Measurements from ENCODE around the gene MICALL1.

Gene MICALL1

GRCh38 chr22:37894939-37895670 lies 11.0 kb upstream of the MICALL1 start:
- intact Hi-C loops (cut with micrococcal nuclease) = no loop called here
- H3K4me3 Mint-ChIP-seq = no peak overlapping the region
- no peak overlapping the region for H3K27ac Mint-ChIP-seq

GRCh38 chr22:37896181-37896592 lies 9.9 kb upstream of the MICALL1 start:
- Mint-ChIP-seq H3K9me3 (no peaks in the 10 kb centered on the region), H3K36me3 (ENCODE audit: low read depth) (peaks cover 25% of the 10 kb centered on the region), H3K4me3 (no peak overlapping the region), H3K4me1 (ENCODE audit: low read depth) (peaks cover 16% of the 10 kb centered on the region), H3K27ac (no peak overlapping the region), H3K27me3 (peaks cover under 1% of the 10 kb centered on the region)
- intact Hi-C loops (cut with micrococcal nuclease) = no loop called here

More at GRCh38 chr22:37894939-37895670, 11.0 kb upstream of the MICALL1 start:
- Mint-ChIP-seq H3K9me3 (no peaks in the 10 kb centered on the region), H3K4me1 (ENCODE audit: low read depth) (peaks cover 16% of the 10 kb centered on the region), H3K27me3 (no peaks in the 10 kb centered on the region), H3K36me3 (ENCODE audit: low read depth) (peaks cover 33% of the 10 kb centered on the region)

GRCh38 chr22:37896939-37897338 lies 9.2 kb upstream of the MICALL1 start:
- no peaks in the 10 kb centered on the region for H3K9me3 Mint-ChIP-seq
- peaks cover 2% of the 10 kb centered on the region for H3K27me3 Mint-ChIP-seq
- no peak overlapping the region for H3K27ac Mint-ChIP-seq
- no peak overlapping the region for H3K4me3 Mint-ChIP-seq
- peaks cover 17% of the 10 kb centered on the region for H3K36me3 Mint-ChIP-seq (ENCODE audit: low read depth)
- peaks cover 16% of the 10 kb centered on the region for H3K4me1 Mint-ChIP-seq (ENCODE audit: low read depth)
- intact Hi-C loops (cut with micrococcal nuclease) = no loop called here

- Mint-ChIP-seq H3K9me3 (no peaks in the 10 kb centered on the region), H3K27me3 (peaks cover 2% of the 10 kb centered on the region), H3K27ac (no peak overlapping the region), H3K4me3 (no peak overlapping the region), H3K36me3 (ENCODE audit: low read depth) (peaks cover 11% of the 10 kb centered on the region), H3K4me1 (ENCODE audit: low read depth) (peaks cover 16% of the 10 kb centered on the region)
- intact Hi-C loops (cut with micrococcal nuclease) = no loop called here
Observed at GRCh38 chr22:37897807-37898206, 8.3 kb upstream of the MICALL1 start.

GRCh38 chr22:37898441-37899181 lies 7.5 kb upstream of the MICALL1 start:
- Mint-ChIP-seq H3K36me3 (ENCODE audit: low read depth) (peaks cover 5% of the 10 kb centered on the region), H3K9me3 (no peaks in the 10 kb centered on the region), H3K4me1 (ENCODE audit: low read depth) (peaks cover 12% of the 10 kb centered on the region), H3K27ac (no peak overlapping the region), H3K4me3 (no peak overlapping the region), H3K27me3 (peaks cover 2% of the 10 kb centered on the region)
- intact Hi-C loops (cut with micrococcal nuclease) = no loop called here

GRCh38 chr22:37904572-37905533 lies 1.2 kb upstream of the MICALL1 start:
- H3K9me3 Mint-ChIP-seq = no peaks in the 10 kb centered on the region
- intact Hi-C loops (cut with micrococcal nuclease) = no loop called here
- H3K27ac Mint-ChIP-seq = peak overlapping the region; percentile 84
- peak overlapping the region; percentile 77 for H3K4me3 Mint-ChIP-seq
- H3K4me1 Mint-ChIP-seq (ENCODE audit: low read depth) = peaks cover 24% of the 10 kb centered on the region
- peaks cover 2% of the 10 kb centered on the region for H3K27me3 Mint-ChIP-seq
- no peaks in the 10 kb centered on the region for H3K36me3 Mint-ChIP-seq (ENCODE audit: low read depth)

- H3K36me3 Mint-ChIP-seq (ENCODE audit: low read depth) = no peaks in the 10 kb centered on the region
- peaks cover 24% of the 10 kb centered on the region for H3K4me1 Mint-ChIP-seq (ENCODE audit: low read depth)
- no peaks in the 10 kb centered on the region for H3K27me3 Mint-ChIP-seq
- intact Hi-C loops (cut with micrococcal nuclease) = loop anchor here (1.0 kb wide), 1 partner anchor 28 kb away; no protein-coding TSS in a partner anchor
- H3K9me3 Mint-ChIP-seq = no peaks in the 10 kb centered on the region
- H3K27ac Mint-ChIP-seq = peak overlapping the region; percentile 78
- peak overlapping the region; percentile 81 for H3K4me3 Mint-ChIP-seq
Observed at GRCh38 chr22:37906364-37907008, 389 bp downstream of the MICALL1 start.

- peaks cover 24% of the 10 kb centered on the region for H3K4me1 Mint-ChIP-seq (ENCODE audit: low read depth)
- peak overlapping the region; percentile 81 for H3K4me3 Mint-ChIP-seq
- intact Hi-C loops (cut with micrococcal nuclease) = no loop called here
- H3K27me3 Mint-ChIP-seq = no peaks in the 10 kb centered on the region
- peak overlapping the region; percentile 78 for H3K27ac Mint-ChIP-seq
- peaks cover 8% of the 10 kb centered on the region for H3K36me3 Mint-ChIP-seq (ENCODE audit: low read depth)
- no peaks in the 10 kb centered on the region for H3K9me3 Mint-ChIP-seq
Observed at GRCh38 chr22:37907036-37907954, 1.2 kb downstream of the MICALL1 start.

- Mint-ChIP-seq H3K27ac (no peak overlapping the region), H3K4me3 (no peak overlapping the region), H3K27me3 (no peaks in the 10 kb centered on the region), H3K9me3 (no peaks in the 10 kb centered on the region), H3K36me3 (ENCODE audit: low read depth) (peaks cover 20% of the 10 kb centered on the region), H3K4me1 (ENCODE audit: low read depth) (peaks cover 29% of the 10 kb centered on the region)
- intact Hi-C loops (cut with micrococcal nuclease) = no loop called here
Observed at GRCh38 chr22:37909766-37910165, 3.7 kb downstream of the MICALL1 start.

GRCh38 chr22:37910890-37911672 lies 5.0 kb downstream of the MICALL1 start:
- H3K27ac Mint-ChIP-seq = no peak overlapping the region
- intact Hi-C loops (cut with micrococcal nuclease) = no loop called here
- no peaks in the 10 kb centered on the region for H3K9me3 Mint-ChIP-seq
- H3K4me3 Mint-ChIP-seq = no peak overlapping the region
- H3K27me3 Mint-ChIP-seq = no peaks in the 10 kb centered on the region
- H3K4me1 Mint-ChIP-seq (ENCODE audit: low read depth) = peaks cover 19% of the 10 kb centered on the region
- peaks cover 20% of the 10 kb centered on the region for H3K36me3 Mint-ChIP-seq (ENCODE audit: low read depth)

GRCh38 chr22:37911697-37912096 lies 5.6 kb downstream of the MICALL1 start:
- Mint-ChIP-seq H3K36me3 (ENCODE audit: low read depth) (peaks cover 26% of the 10 kb centered on the region), H3K27ac (no peak overlapping the region), H3K4me1 (ENCODE audit: low read depth) (peaks cover 19% of the 10 kb centered on the region), H3K27me3 (no peaks in the 10 kb centered on the region), H3K4me3 (no peak overlapping the region), H3K9me3 (no peaks in the 10 kb centered on the region)
- intact Hi-C loops (cut with micrococcal nuclease) = no loop called here

GRCh38 chr22:37912171-37912570 lies 6.1 kb downstream of the MICALL1 start:
- Mint-ChIP-seq H3K27ac (no peak overlapping the region), H3K36me3 (ENCODE audit: low read depth) (peaks cover 31% of the 10 kb centered on the region)

More at GRCh38 chr22:37912171-37912570, 6.1 kb downstream of the MICALL1 start:
- Mint-ChIP-seq H3K4me3 (no peak overlapping the region), H3K9me3 (no peaks in the 10 kb centered on the region), H3K4me1 (ENCODE audit: low read depth) (peaks cover 14% of the 10 kb centered on the region), H3K27me3 (no peaks in the 10 kb centered on the region)
- intact Hi-C loops (cut with micrococcal nuclease) = no loop called here

All from dendritic cell treated with granulocyte-macrophage colony-stimulating factor and Interleukin-4, amounts not matched to agents 40 ng/mL and 50 ng/mL, for 4 days (primary cell).